T-cell (primary cell): ENCODE results near the gene ERI3. TPM values are rescaled to one million over a fixed set of nuclear protein-coding genes. Genes with fewer than 3 reads are reported as not detected.

ENCODE experiments used
- ATAC-seq, 4 experiments: fragments of 200-7000 bp in 3 of 4; fragments of 150-1000 bp in 1 of 4; cut with Tn5 transposase; replicated peaks in 1 of 4; 1 replicate in 3 of 4; 2 replicates in 1 of 4; pipeline ENCODE4 v1.10.0; 2021; ENCODE audit warnings: moderate library complexity in 3 of 4, mild to moderate bottlenecking in 2 of 4, moderate number of reproducible peaks in 1 of 4
- CTCF ChIA-PET, 2 donors: fragments of 300-600 bp; sonication (Branson Sonifier 250); formaldehyde crosslinking; loops; one replicate each; lab custom pipeline; 2022; ENCODE audit warnings: antibody characterized with exemption in 2 of 2; lab: Charles Lee
- POLR2A ChIA-PET, 2 donors: fragments of 300-600 bp; sonication (Branson Sonifier 250); formaldehyde crosslinking; loops; one replicate each; lab custom pipeline; 2022; ENCODE audit warnings: antibody characterized with exemption in 2 of 2; lab: Charles Lee
- DNase-seq, 35 experiments: peaks; one replicate each; pipeline versions ENCODE4 v3.0.0 to v3.0.0-alpha.2; 2013 to 2023
- H3K27ac ChIP-seq: one replicate; pipeline ENCODE4 v1.5.1; 2013; ENCODE audit warnings: low read length
- H3K27me3 ChIP-seq, 2 experiments: replicated peaks in 1 of 2; 1 replicate in 1 of 2; 2 replicates in 1 of 2; pipeline versions ENCODE4 v1.6.1 to v1.7.0; 2013; ENCODE audit warnings: low read length in 1 of 2, mixed read lengths in 1 of 2; ENCODE audit not compliant: control insufficient read depth in 2 of 2, insufficient read depth in 2 of 2; ENCODE audit errors: extremely low read depth in 1 of 2
- H3K36me3 ChIP-seq, 2 donors: 1 replicate in 1 of 2; 2 replicates in 1 of 2; pipeline versions ENCODE4 v1.6.1 to v1.7.0; 2013; ENCODE audit warnings: low read length in 1 of 2; ENCODE audit not compliant: control insufficient read depth in 2 of 2, insufficient read depth in 1 of 2; ENCODE audit errors: extremely low read depth in 1 of 2
- H3K4me1 ChIP-seq, 2 experiments: 1 replicate in 1 of 2; 2 replicates in 1 of 2; pipeline versions ENCODE4 v1.6.1 to v1.7.0; 2013; ENCODE audit warnings: low read length in 2 of 2, mixed read lengths in 1 of 2; ENCODE audit not compliant: insufficient read depth in 2 of 2, control insufficient read depth in 1 of 2; ENCODE audit errors: extremely low read depth in 1 of 2
- H3K4me3 ChIP-seq, 2 donors: 1 replicate in 1 of 2; 2 replicates in 1 of 2; pipeline versions ENCODE4 v1.5.1 to v1.7.0; 2013; ENCODE audit warnings: mild to moderate bottlenecking in 2 of 2, low read length in 1 of 2, moderate library complexity in 1 of 2; ENCODE audit not compliant: control insufficient read depth in 1 of 2; ENCODE audit errors: extremely low read depth in 1 of 2
- H3K9me3 ChIP-seq: 2 replicates; pipeline ENCODE4 v1.7.0; 2013
- H3K27ac Mint-ChIP-seq, 2 donors: one replicate each; pipeline ENCODE4 v1.8.0; 2020 to 2021; ENCODE audit warnings: mild to moderate bottlenecking in 2 of 2, mixed read lengths in 2 of 2
- H3K27me3 Mint-ChIP-seq, 2 donors: one replicate each; pipeline ENCODE4 v1.8.0; 2021 to 2022; ENCODE audit warnings: mixed read lengths in 2 of 2
- H3K36me3 Mint-ChIP-seq: one replicate; pipeline ENCODE4 v1.8.0; 2021; ENCODE audit warnings: mixed read lengths
- H3K4me1 Mint-ChIP-seq, 3 donors: one replicate each; pipeline ENCODE4 v1.8.0; 2020 to 2022; ENCODE audit warnings: mixed read lengths in 3 of 3, mild to moderate bottlenecking in 1 of 3
- H3K4me3 Mint-ChIP-seq, 3 donors: one replicate each; pipeline ENCODE4 v1.8.0; 2020 to 2022; ENCODE audit warnings: mild to moderate bottlenecking in 3 of 3, mixed read lengths in 3 of 3, moderate library complexity in 3 of 3
- H3K9me3 Mint-ChIP-seq, 3 donors: one replicate each; pipeline ENCODE4 v1.8.0; 2020 to 2022; ENCODE audit warnings: mixed read lengths in 3 of 3
- WGBS: methylation state at CpG from one replicate; pipeline ENCODE4 v1.1.5; 2013; ENCODE audit warnings: missing lambda C conversion rate; ENCODE audit not compliant: insufficient coverage; 5-methylcytosine and 5-hydroxymethylcytosine counted together
- total RNA-seq, 35 experiments: library from RNA in 6 of 35; stranded (reverse) in 6 of 35; fragments of 120-200 nt in 1 of 35; gene quantifications; one replicate each; pipeline versions ENCODE4 v1.2.1 to v1.2.4 and lab custom pipeline; 2013 to 2026

The ERI3 gene
- total RNA-seq, 5 donors from 2014 or later (not counting 1 experiment from before 2014, with no cell fraction given): 29.3 to 39.4 (median 33.0) TPM

GRCh38 chr1:44239961-44240371, 115.1 kb downstream of the ERI3 start:
- Histone ChIP-seq H3K27ac (no peak overlapping the region), H3K9me3 (no peaks in the 10 kb centered on the region), H3K36me3 (peaks cover 10 to 14% of the 10 kb centered on the region in 2 donors), H3K4me3 (no peak overlapping the region), H3K27me3 (no peaks in the 10 kb centered on the region), H3K4me1 (peaks cover 0 to 15% of the 10 kb centered on the region in 2 experiments)
- ATAC-seq (no peak), DNase-seq (no peak)
- Mint-ChIP-seq H3K4me3 (no peak overlapping the region), H3K9me3 (no peaks in the 10 kb centered on the region), H3K27me3 (no peaks in the 10 kb centered on the region), H3K4me1 (peaks cover 7 to 24% (median 13%) of the 10 kb centered on the region in 3 donors), H3K27ac (no peak overlapping the region), H3K36me3 (peaks cover 19% of the 10 kb centered on the region)
- POLR2A ChIA-PET: no interaction called here
- 100% methylated on average over 3 of the region's 3 CpGs for WGBS
- CTCF ChIA-PET: interaction anchor here in 1 of 2 donors (0.9 kb wide), 1 partner anchor 392 kb away, joined by 5 read pairs; no protein-coding TSS in a partner anchor

DNA sequence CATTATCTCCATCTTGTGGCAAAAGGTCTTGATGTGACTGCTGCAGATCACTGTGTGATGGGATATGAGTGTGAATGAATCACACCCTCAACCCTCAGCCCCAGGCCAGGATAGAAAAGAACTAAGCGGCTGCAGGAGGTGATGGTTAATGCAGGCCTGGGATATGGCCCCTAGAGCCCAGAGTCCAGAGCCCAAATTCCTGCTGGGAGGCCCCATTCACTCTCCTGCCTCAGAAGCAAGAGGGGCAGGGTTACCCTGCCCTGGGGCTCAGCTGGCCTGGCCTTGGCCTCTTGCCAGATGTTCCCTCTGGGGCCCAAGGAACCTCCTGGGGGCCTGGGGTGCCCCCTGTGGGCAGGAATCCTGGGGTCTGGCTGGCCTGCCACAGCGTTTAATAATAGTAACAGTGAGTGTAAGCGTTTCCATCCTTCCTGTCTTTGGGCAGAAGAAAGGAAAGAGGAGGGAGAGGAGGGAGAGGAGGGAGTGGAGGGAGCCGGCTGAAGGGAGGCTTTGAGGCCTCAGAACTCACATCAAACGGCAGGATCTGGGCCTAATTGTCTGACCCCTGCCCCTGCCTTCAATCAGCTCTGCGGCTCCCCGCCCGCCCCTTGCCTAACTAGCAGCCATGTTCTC, 115.6 kb downstream of the ERI3 start:
- peaks cover 19% of the 10 kb centered on the region for H3K36me3 Mint-ChIP-seq
- H3K27me3 Mint-ChIP-seq: no peaks in the 10 kb centered on the region
- WGBS: 58% methylated on average over 3 of the region's 8 CpGs
- H3K4me1 ChIP-seq: peaks cover 0 to 15% of the 10 kb centered on the region in 2 experiments
- H3K9me3 Mint-ChIP-seq: no peaks in the 10 kb centered on the region
- no peak overlapping the region for H3K27ac Mint-ChIP-seq
- no peak for DNase-seq
- H3K27me3 ChIP-seq: no peaks in the 10 kb centered on the region
- POLR2A ChIA-PET: no interaction called here
- CTCF ChIA-PET: interaction anchor here (0.7 to 1.2 kb wide), 4 partner anchors 12 to 392 kb away, joined by 3 to 5 read pairs (median 3); no protein-coding TSS in a partner anchor
- H3K27ac ChIP-seq: no peak overlapping the region
- no peaks in the 10 kb centered on the region for H3K9me3 ChIP-seq
- no peak for ATAC-seq
- peaks cover 7 to 24% (median 13%) of the 10 kb centered on the region in 3 donors for H3K4me1 Mint-ChIP-seq
- H3K4me3 ChIP-seq: no peak overlapping the region
- H3K36me3 ChIP-seq: peaks cover 7 to 8% of the 10 kb centered on the region in 2 donors
- no peak overlapping the region for H3K4me3 Mint-ChIP-seq

GRCh38 chr1:44238660-44239059, 116.4 kb downstream of the ERI3 start:
- ChIA-PET POLR2A (no interaction called here), CTCF (interaction anchor here (0.7 to 1.9 kb wide), 4 partner anchors 11 to 340 kb away, joined by 3 to 4 read pairs (median 3); partner anchors contain the start of gene DMAP1 (in 1 of the 2))
- WGBS: no CpG with 5 or more reads among the region's 4 CpGs
- Mint-ChIP-seq H3K4me1 (peaks cover 7 to 24% (median 13%) of the 10 kb centered on the region in 3 donors), H3K27me3 (no peaks in the 10 kb centered on the region), H3K27ac (no peak overlapping the region), H3K4me3 (no peak overlapping the region), H3K9me3 (no peaks in the 10 kb centered on the region), H3K36me3 (peaks cover 22% of the 10 kb centered on the region)
- Histone ChIP-seq H3K9me3 (no peaks in the 10 kb centered on the region), H3K36me3 (peaks cover 5 to 7% of the 10 kb centered on the region in 2 donors), H3K27me3 (no peaks in the 10 kb centered on the region), H3K4me1 (peaks cover 0 to 15% of the 10 kb centered on the region in 2 experiments), H3K4me3 (no peak overlapping the region), H3K27ac (no peak overlapping the region)
- DNase-seq (no peak), ATAC-seq (no peak)

- Histone ChIP-seq H3K9me3 (no peaks in the 10 kb centered on the region), H3K4me3 (no peak overlapping the region), H3K27ac (no peak overlapping the region), H3K27me3 (no peaks in the 10 kb centered on the region), H3K36me3 (peaks cover 0 to 7% of the 10 kb centered on the region in 2 donors), H3K4me1 (peaks cover 0 to 15% of the 10 kb centered on the region in 2 experiments)
- Mint-ChIP-seq H3K9me3 (no peaks in the 10 kb centered on the region), H3K36me3 (peaks cover 27% of the 10 kb centered on the region), H3K4me1 (peaks cover 7 to 24% (median 13%) of the 10 kb centered on the region in 3 donors), H3K27ac (no peak overlapping the region), H3K4me3 (peak overlapping the region in 1 of 3 donors; percentile 56), H3K27me3 (no peaks in the 10 kb centered on the region)
- DNase-seq: peak in 31 of 35 experiments; percentile 12 to 58 (median 33)
- POLR2A ChIA-PET: no interaction called here
- WGBS: 66% methylated on average over 25 of the region's 33 CpGs
- peak; percentile 72 to 97 (median 78) for ATAC-seq
- CTCF ChIA-PET: interaction anchor here in 1 of 2 donors (1.9 kb wide), 1 partner anchor 25 kb away, joined by 4 read pairs; the partner anchor contains the start of gene DMAP1
Measured at GRCh38 chr1:44237721-44238457, 117.2 kb downstream of the ERI3 start.

DNA sequence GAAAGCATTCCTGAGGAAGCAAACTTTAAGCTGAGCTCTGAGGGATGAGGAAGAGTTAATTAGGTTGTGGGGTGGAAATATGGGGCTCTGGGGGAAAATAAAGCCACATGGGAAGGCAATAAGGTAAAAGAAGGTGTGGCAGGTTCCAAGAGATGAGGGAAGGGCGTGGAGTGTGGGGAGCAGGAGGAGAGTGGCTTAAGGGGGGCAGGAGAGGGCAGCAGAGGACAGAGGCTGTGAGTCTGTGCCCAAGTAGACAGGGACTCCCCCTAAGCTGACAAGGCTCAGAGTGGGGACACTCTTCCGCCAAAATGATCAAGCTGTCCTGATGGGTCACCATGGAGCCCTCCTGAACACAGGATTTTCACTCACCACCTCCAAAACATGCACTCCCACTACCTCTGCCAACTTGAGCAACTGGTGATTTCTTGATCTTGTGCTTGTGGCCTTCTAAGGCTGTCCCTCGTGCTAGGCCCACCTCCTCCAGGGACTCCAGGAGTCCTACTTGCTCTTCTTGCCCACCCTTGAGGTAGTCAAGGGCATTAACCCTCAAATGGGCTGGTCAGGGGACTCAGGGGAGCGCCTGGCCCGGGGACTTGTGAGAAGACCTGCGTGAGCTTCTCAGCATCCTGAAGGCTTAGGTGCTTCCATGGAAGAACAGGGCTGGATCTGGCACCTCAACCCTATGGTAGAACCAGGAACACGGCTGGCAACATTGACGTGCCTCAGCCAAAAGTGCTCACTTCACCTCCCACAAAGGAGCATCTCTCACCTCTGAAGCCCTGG, 118.4 kb downstream of the ERI3 start:
- Mint-ChIP-seq H3K9me3 (no peaks in the 10 kb centered on the region), H3K27me3 (no peaks in the 10 kb centered on the region), H3K4me3 (no peak overlapping the region), H3K4me1 (peaks cover 7 to 19% (median 13%) of the 10 kb centered on the region in 3 donors), H3K36me3 (peaks cover 34% of the 10 kb centered on the region), H3K27ac (no peak overlapping the region)
- ATAC-seq (no peak), DNase-seq (no peak)
- Histone ChIP-seq H3K27ac (no peak overlapping the region), H3K9me3 (no peaks in the 10 kb centered on the region), H3K4me1 (peaks cover 0 to 15% of the 10 kb centered on the region in 2 experiments), H3K27me3 (no peaks in the 10 kb centered on the region), H3K36me3 (peaks cover 0 to 7% of the 10 kb centered on the region in 2 donors), H3K4me3 (no peak overlapping the region)
- POLR2A ChIA-PET: no interaction called here
- CTCF ChIA-PET: no interaction called here
- WGBS: 89% methylated on average over 7 of the region's 8 CpGs

DNA sequence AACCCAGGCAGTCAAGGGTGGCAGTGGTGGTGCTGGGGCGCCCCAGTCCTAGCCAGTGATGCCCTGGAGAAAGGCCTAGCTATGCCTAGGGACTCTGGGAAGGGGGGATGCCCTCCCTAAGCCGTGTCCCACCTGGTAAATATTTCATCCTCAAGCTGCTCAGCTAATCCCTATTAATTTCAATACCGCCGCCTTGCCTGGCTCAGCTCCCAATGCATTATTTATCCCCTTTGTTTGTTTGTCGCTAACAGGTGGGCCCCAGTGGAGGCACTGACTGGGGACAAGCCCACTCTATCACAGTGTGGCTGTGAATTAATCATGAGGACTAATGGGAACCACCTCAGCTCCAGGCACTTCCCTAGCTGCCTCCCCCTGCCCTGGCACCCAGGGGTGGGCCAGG, 119.2 kb downstream of the ERI3 start:
- ChIA-PET POLR2A (no interaction called here), CTCF (no interaction called here)
- Histone ChIP-seq H3K36me3 (peaks cover 0 to 7% of the 10 kb centered on the region in 2 donors), H3K4me1 (peaks cover 0 to 15% of the 10 kb centered on the region in 2 experiments), H3K9me3 (no peaks in the 10 kb centered on the region), H3K4me3 (no peak overlapping the region), H3K27ac (no peak overlapping the region), H3K27me3 (no peaks in the 10 kb centered on the region)
- ATAC-seq (no peak), DNase-seq (no peak)
- H3K27ac Mint-ChIP-seq: no peak overlapping the region
- 100% methylated on average over 1 of the region's 5 CpGs for WGBS
- H3K4me3 Mint-ChIP-seq: no peak overlapping the region
- no peaks in the 10 kb centered on the region for H3K9me3 Mint-ChIP-seq
- peaks cover 30% of the 10 kb centered on the region for H3K36me3 Mint-ChIP-seq
- H3K27me3 Mint-ChIP-seq: no peaks in the 10 kb centered on the region
- H3K4me1 Mint-ChIP-seq: peaks cover 7 to 14% (median 12%) of the 10 kb centered on the region in 3 donors
